K562 (cell line): Measurements from ENCODE around the gene NPAS2. TPM values are rescaled to one million over a fixed set of nuclear protein-coding genes. Genes with fewer than 3 reads are reported as not detected.

Source experiments
- ATAC-seq: fragments of 200-7000 bp; cut with Tn5 transposase; 3 replicates; pipeline ENCODE4 v1.9.1; 2020; ENCODE audit warnings: moderate library complexity
- BruUV-seq: library from RNA; stranded (reverse); fragments of 400-500 nt; replicated peaks from 2 replicates; lab custom pipeline; 2021; lab: Mats Ljungman, UMichigan
- CTCF ChIA-PET: fragments of 300-600 bp; formaldehyde crosslinking; extraction: SDS; loops from one replicate; lab custom pipeline; 2021; ENCODE audit warnings: low intra/inter-chr PET ratio; lab: Yijun Ruan, JAX
- POLR2A ChIA-PET: fragments of 300-600, 350-650 bp; sonication (Branson Sonifier 250); formaldehyde crosslinking; extraction: SDS; loops from one replicate; lab custom pipeline; 2021; ENCODE audit warnings: antibody characterized with exemption, inconsistent platforms; lab: Yijun Ruan, JAX
- DNase-seq, 4 experiments: peaks; one replicate each; pipeline versions ENCODE4 v3.0.0 to v3.0.0-alpha.2; 2011 to 2018; ENCODE audit warnings: low spot score in 3 of 4, mixed read lengths in 3 of 4; ENCODE audit errors: extremely low read depth in 1 of 4
- FAIRE-seq: peaks from 2 replicates; lab custom pipeline; 2011; peaks lifted over from hg19 to GRCh38; lab: Jason Lieb, UNC
- H2AFZ ChIP-seq: 2 replicates; pipeline ENCODE4 v1.6.0; 2011; ENCODE audit warnings: low read depth, low read length, control low read depth, inconsistent platforms
- H3K27ac ChIP-seq: fragments of 200-600 bp; 3 replicates; pipeline ENCODE4 v1.8.0; 2011; ENCODE audit warnings: low read depth, mild to moderate bottlenecking, control low read depth, inconsistent platforms, low read length, moderate library complexity, mixed read lengths; ENCODE audit errors: extremely low read depth
- H3K27me3 ChIP-seq, 2 experiments: fragments of 300-600 bp in 1 of 2; 2 replicates in 1 of 2; 3 replicates in 1 of 2; pipeline versions ENCODE4 v1.6.0 to v1.8.0; 2011; ENCODE audit warnings: inconsistent platforms in 2 of 2, low read length in 2 of 2, mild to moderate bottlenecking in 1 of 2, mixed read lengths in 1 of 2, moderate library complexity in 1 of 2; ENCODE audit not compliant: control insufficient read depth in 2 of 2, insufficient read depth in 2 of 2
- H3K36me3 ChIP-seq: fragments of 300-600 bp; 3 replicates; pipeline ENCODE4 v1.8.0; 2011; ENCODE audit warnings: mild to moderate bottlenecking, low read length, inconsistent platforms; ENCODE audit not compliant: control insufficient read depth, insufficient read depth
- H3K4me1 ChIP-seq, 2 experiments: fragments of 200-600 bp in 1 of 2; replicated peaks in 1 of 2; 2 replicates in 1 of 2; 3 replicates in 1 of 2; pipeline versions ENCODE4 v1.5.1 to v1.8.0; 2011; ENCODE audit warnings: inconsistent platforms in 2 of 2, low read length in 2 of 2, mild to moderate bottlenecking in 1 of 2, mixed read lengths in 1 of 2, moderate library complexity in 1 of 2; ENCODE audit not compliant: control insufficient read depth in 2 of 2, insufficient read depth in 2 of 2
- H3K4me2 ChIP-seq: 2 replicates; pipeline ENCODE4 v1.6.1; 2011; ENCODE audit warnings: low read length, control low read depth, inconsistent platforms, mixed read lengths; ENCODE audit not compliant: insufficient read depth
- H3K4me3 ChIP-seq: fragments of 200-600 bp; sonication (generic), shearing (Covaris generic); 2 replicates; pipeline ENCODE4 v1.5.1; 2016; ENCODE audit warnings: control low read depth, inconsistent platforms
- H3K79me2 ChIP-seq: fragments of 200-600 bp; 3 replicates; pipeline ENCODE4 v1.8.0; 2011; ENCODE audit warnings: low read length, inconsistent platforms; ENCODE audit not compliant: control insufficient read depth, insufficient read depth
- H3K9ac ChIP-seq, 2 experiments: 2 replicates each; pipeline versions ENCODE4 v1.6.0 to v1.6.1; 2011; ENCODE audit warnings: low read depth in 2 of 2, low read length in 2 of 2, control low read depth in 1 of 2, inconsistent platforms in 1 of 2, mild to moderate bottlenecking in 1 of 2, mixed read lengths in 1 of 2; ENCODE audit not compliant: insufficient read depth in 1 of 2
- H3K9me1 ChIP-seq: one replicate; pipeline ENCODE4 v1.6.0; 2011; ENCODE audit warnings: inconsistent platforms, mild to moderate bottlenecking, low read length, moderate library complexity; ENCODE audit not compliant: control insufficient read depth, insufficient read depth
- H3K9me3 ChIP-seq: replicated peaks from 2 replicates; pipeline ENCODE4 v1.5.1; 2011; ENCODE audit warnings: low read depth, low read length, inconsistent platforms; ENCODE audit not compliant: control insufficient read depth, insufficient read depth
- H4K20me1 ChIP-seq: replicated peaks from 2 replicates; pipeline ENCODE4 v1.6.1; 2011; ENCODE audit warnings: low read length, inconsistent platforms, mixed read lengths; ENCODE audit not compliant: control insufficient read depth, insufficient read depth
- MCM2 ChIP-seq: fragments of 450-650 bp; IDR thresholded peaks from 2 replicates; pipeline ENCODE4 v1.6.1; 2017; ENCODE audit warnings: low read depth, mild to moderate bottlenecking
- MYC ChIP-seq, 2 experiments: fragments of 250-450 bp in 1 of 2; sonication (Bioruptor Pico) in 1 of 2; IDR thresholded peaks; 2 replicates each; pipeline versions ENCODE4 v1.5.1 to v1.6.1; 2012 to 2021; ENCODE audit warnings: low read depth in 2 of 2, borderline replicate concordance in 1 of 2, improper control_type of control experiment in 1 of 2, low read length in 1 of 2, mild to moderate bottlenecking in 1 of 2, moderate library complexity in 1 of 2
- NELFE ChIP-seq: IDR thresholded peaks from 2 replicates; pipeline ENCODE4 v1.6.1; 2011; ENCODE audit warnings: mild to moderate bottlenecking; ENCODE audit not compliant: insufficient read depth, insufficient read length
- ZNF445 ChIP-seq: fragments of 250-450 bp; sonication (Bioruptor Pico); IDR thresholded peaks from 2 replicates; pipeline ENCODE4 v1.4.0; 2020; ENCODE audit warnings: low read depth, mild to moderate bottlenecking, moderate library complexity
- WGBS: fragments of 100-300 bp; shearing (Covaris generic); methylation state at CpG from one replicate; pipeline ENCODE4 v1.1.6; 2016; ENCODE audit warnings: low coverage, mixed read lengths; ENCODE audit not compliant: insufficient coverage; ENCODE audit errors: missing lambda C conversion rate; 5-methylcytosine and 5-hydroxymethylcytosine counted together
- in situ Hi-C: fragments of 300-500 bp; cut with MboI; formaldehyde crosslinking; loops from 4 replicates; pipeline ENCODE4 v1.15.0; 2018; ENCODE audit warnings: inconsistent platforms, mixed read lengths
- intact Hi-C: fragments of 100-400 bp; cut with micrococcal nuclease; formaldehyde crosslinking; loops from 2 replicates; pipeline ENCODE4 v1.14.2; 2022
- polyA plus RNA-seq, 8 experiments: library from polyadenylated mRNA; depleted of rRNA in 4 of 8; stranded (reverse) in 5 of 8; unstranded in 3 of 8; fragments of >200 nt; fragmentation: Nextera tagmentation in 2 of 8; fragmentation: Illumina TruSeq in 1 of 8; extraction: Ambion mirVana in 2 of 8; extraction: Trizol in 1 of 8; gene quantifications; 2 replicates each; pipeline versions ENCODE4 v1.2.1 to v1.2.3, GENCODE V29; 2011 to 2014; ENCODE audit warnings: inconsistent platforms in 1 of 8, missing spikeins in 1 of 8
- total RNA-seq, 7 experiments: library from RNA; depleted of rRNA in 6 of 7; stranded (reverse); fragments of >200 nt in 6 of 7; fragmentation: Illumina TruSeq in 2 of 7; extraction: Trizol in 2 of 7; gene quantifications; 2 replicates each; pipeline versions ENCODE4 v1.2.1 to v1.2.3, GENCODE V29; 2011 to 2021; ENCODE audit warnings: low replicate concordance in 1 of 7
- TF ChIP-seq, protein P1 (sequence below): fragments of 250-450 bp; sonication (Bioruptor Pico); IDR thresholded peaks from 2 replicates; pipeline ENCODE4 v1.4.0; 2020; ENCODE audit warnings: mild to moderate bottlenecking, moderate library complexity
- TF ChIP-seq, protein P2 (sequence below): fragments of 450-650 bp; formaldehyde crosslinking; IDR thresholded peaks from 2 replicates; pipeline ENCODE4 v1.4.0; 2022; ENCODE audit warnings: mild to moderate bottlenecking, moderate library complexity

The NPAS2 gene
- total and polyA plus RNA-seq, 9 of the 15 experiments (the other 6 are each of a cell fraction or from before 2014, with no cell fraction given), result 0.06 to 0.29 (median 0.07) TPM; not detected in 5

DNA sequence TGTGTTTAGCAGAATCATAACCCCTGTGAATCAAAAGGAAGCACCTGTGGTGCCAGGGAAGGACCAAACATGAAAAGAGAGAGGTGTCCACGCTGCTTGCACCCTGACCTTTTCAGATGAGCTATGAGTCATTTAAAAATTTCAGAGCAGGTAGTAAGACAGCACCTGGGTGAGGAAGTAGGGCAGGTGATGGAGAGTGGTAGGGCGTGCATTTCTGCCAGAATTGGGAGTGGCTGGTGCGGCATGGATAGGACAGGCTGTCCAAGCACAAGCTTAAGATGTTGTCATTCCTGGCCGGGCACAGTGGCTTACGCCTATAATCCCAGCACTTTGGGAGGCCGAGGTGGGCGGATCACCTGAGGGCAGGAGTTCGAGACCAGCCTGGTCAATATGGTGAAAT lies 36.8 kb downstream of the NPAS2 start:
- TF ChIP-seq, protein P1, sequence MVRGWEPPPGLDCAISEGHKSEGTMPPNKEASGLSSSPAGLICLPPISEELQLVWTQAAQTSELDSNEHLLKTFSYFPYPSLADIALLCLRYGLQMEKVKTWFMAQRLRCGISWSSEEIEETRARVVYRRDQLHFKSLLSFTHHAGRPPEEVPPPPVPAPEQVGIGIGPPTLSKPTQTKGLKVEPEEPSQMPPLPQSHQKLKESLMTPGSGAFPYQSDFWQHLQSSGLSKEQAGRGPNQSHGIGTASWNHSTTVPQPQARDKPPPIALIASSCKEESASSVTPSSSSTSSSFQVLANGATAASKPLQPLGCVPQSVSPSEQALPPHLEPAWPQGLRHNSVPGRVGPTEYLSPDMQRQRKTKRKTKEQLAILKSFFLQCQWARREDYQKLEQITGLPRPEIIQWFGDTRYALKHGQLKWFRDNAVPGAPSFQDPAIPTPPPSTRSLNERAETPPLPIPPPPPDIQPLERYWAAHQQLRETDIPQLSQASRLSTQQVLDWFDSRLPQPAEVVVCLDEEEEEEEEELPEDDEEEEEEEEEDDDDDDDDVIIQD (CRISPR knock-in tag), result no peak
- no peak for TF ChIP-seq MYC (IDR thresholded peaks at IDR 0.05; ENCODE audit: low read depth, low read length)
- TF ChIP-seq MYC (CRISPR knock-in tag; IDR thresholded peaks at IDR 0.05; ENCODE audit: borderline replicate concordance, low read depth), result no peak
- TF ChIP-seq, protein P2, sequence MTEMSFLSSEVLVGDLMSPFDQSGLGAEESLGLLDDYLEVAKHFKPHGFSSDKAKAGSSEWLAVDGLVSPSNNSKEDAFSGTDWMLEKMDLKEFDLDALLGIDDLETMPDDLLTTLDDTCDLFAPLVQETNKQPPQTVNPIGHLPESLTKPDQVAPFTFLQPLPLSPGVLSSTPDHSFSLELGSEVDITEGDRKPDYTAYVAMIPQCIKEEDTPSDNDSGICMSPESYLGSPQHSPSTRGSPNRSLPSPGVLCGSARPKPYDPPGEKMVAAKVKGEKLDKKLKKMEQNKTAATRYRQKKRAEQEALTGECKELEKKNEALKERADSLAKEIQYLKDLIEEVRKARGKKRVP (CRISPR knock-in tag), result no peak
- TF ChIP-seq ZNF445, result no peak
- no peak for TF ChIP-seq NELFE
- no peak for TF ChIP-seq MCM2
- BruUV-seq, result no TSS peak
- H3K27ac ChIP-seq, result no peak overlapping the region
- no peak for ATAC-seq
- H3K4me3 ChIP-seq, result no peak overlapping the region
- no peaks in the 10 kb centered on the region for H3K9me1 ChIP-seq
- in situ Hi-C loops (no loop called here), intact Hi-C loops (no loop called here)
- 34% methylated on average over 6 of the region's 8 CpGs for WGBS
- no peaks in the 10 kb centered on the region for H3K9me3 ChIP-seq
- no peaks in the 10 kb centered on the region for H3K79me2 ChIP-seq
- POLR2A ChIA-PET, result interaction anchor here (0.6 to 0.7 kb wide), 2 partner anchors 126 to 145 kb away, joined by 3 read pairs; partner anchors contain the start of gene RPL31
- peaks cover 16 to 50% of the 10 kb centered on the region in 2 experiments for H3K27me3 ChIP-seq
- H3K9ac ChIP-seq, result no peak overlapping the region
- no peak for FAIRE-seq
- H4K20me1 ChIP-seq, result no peaks in the 10 kb centered on the region
- no peak overlapping the region for H2AFZ ChIP-seq
- CTCF ChIA-PET, result no interaction called here
- no peaks in the 10 kb centered on the region for H3K4me1 ChIP-seq
- no peaks in the 10 kb centered on the region for H3K36me3 ChIP-seq
- DNase-seq, result no peak
- no peak overlapping the region for H3K4me2 ChIP-seq
